HL-60 (cell line): Measurements from ENCODE around the gene RBBP9.

Experiments
- DNase-seq, 2 experiments: peaks; one replicate each; pipeline ENCODE4 v3.0.0-alpha.2; 2010 to 2020; ENCODE audit warnings: low read depth in 1 of 2, low spot score in 1 of 2
- H3K27ac ChIP-seq: fragments of 250-450 bp; sonication (Bioruptor Pico); replicated peaks from 2 replicates; pipeline ENCODE4 v1.5.1; 2020; ENCODE audit warnings: mild to moderate bottlenecking, moderate library complexity
- H3K27me3 ChIP-seq: fragments of 250-450 bp; sonication (Bioruptor Pico); 2 replicates; pipeline ENCODE4 v1.5.1; 2021; ENCODE audit warnings: mild to moderate bottlenecking, moderate library complexity; ENCODE audit not compliant: insufficient read depth, poor library complexity, severe bottlenecking
- H3K4me3 ChIP-seq: replicated peaks from 2 replicates; pipeline ENCODE4 v1.5.1; 2011; ENCODE audit warnings: mild to moderate bottlenecking, control low read depth, low read length; ENCODE audit not compliant: insufficient read depth
- GABPA ChIP-seq: IDR thresholded peaks from 2 replicates; pipeline ENCODE4 v1.6.1; 2012; ENCODE audit warnings: low read depth
- POLR2AphosphoS5 ChIP-seq: IDR thresholded peaks from 2 replicates; pipeline ENCODE4 v1.6.1; 2012; ENCODE audit warnings: low read depth
- SPI1 ChIP-seq: IDR thresholded peaks from 2 replicates; pipeline ENCODE4 v1.6.1; 2012; ENCODE audit warnings: low read depth, mild to moderate bottlenecking, borderline replicate concordance
- TF ChIP-seq, protein P1 (sequence below): IDR thresholded peaks from one replicate; pipeline ENCODE4 v1.5.1; 2011; ENCODE audit warnings: low read length, control low read depth, inconsistent platforms; ENCODE audit not compliant: insufficient read depth
- TF ChIP-seq, protein P2 (sequence below): IDR thresholded peaks from 2 replicates; pipeline ENCODE4 v1.6.1; 2012; ENCODE audit warnings: low read depth; ENCODE audit not compliant: insufficient replicate concordance

The RBBP9 gene

DNA sequence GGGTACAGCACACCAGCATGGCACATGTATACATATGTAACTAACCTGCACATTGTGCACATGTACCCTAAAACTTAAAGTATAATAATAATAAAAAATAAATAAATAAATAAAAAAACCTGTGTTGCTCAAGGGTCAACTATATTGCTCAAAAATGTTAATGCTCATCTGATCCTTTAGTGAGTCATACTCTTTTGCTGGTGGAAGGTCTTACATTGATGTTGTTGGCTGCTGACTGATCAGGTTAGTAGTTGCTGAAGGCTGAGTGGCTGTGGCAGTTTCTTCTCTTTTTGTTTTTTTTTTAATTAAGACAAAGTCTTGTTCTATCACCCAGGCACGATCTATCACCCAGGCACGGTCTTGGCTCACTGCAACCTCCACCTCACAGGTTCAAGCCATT lies 40.6 kb upstream of the RBBP9 start:
- no peak for DNase-seq
- Histone ChIP-seq H3K27ac (no peak overlapping the region), H3K27me3 (no peaks in the 10 kb centered on the region), H3K4me3 (no peak overlapping the region)
- no peak for TF ChIP-seq SPI1
- TF ChIP-seq, protein P1, sequence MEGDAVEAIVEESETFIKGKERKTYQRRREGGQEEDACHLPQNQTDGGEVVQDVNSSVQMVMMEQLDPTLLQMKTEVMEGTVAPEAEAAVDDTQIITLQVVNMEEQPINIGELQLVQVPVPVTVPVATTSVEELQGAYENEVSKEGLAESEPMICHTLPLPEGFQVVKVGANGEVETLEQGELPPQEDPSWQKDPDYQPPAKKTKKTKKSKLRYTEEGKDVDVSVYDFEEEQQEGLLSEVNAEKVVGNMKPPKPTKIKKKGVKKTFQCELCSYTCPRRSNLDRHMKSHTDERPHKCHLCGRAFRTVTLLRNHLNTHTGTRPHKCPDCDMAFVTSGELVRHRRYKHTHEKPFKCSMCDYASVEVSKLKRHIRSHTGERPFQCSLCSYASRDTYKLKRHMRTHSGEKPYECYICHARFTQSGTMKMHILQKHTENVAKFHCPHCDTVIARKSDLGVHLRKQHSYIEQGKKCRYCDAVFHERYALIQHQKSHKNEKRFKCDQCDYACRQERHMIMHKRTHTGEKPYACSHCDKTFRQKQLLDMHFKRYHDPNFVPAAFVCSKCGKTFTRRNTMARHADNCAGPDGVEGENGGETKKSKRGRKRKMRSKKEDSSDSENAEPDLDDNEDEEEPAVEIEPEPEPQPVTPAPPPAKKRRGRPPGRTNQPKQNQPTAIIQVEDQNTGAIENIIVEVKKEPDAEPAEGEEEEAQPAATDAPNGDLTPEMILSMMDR: no peak
- no peak for TF ChIP-seq GABPA
- TF ChIP-seq POLR2AphosphoS5: no peak
- TF ChIP-seq, protein P2, sequence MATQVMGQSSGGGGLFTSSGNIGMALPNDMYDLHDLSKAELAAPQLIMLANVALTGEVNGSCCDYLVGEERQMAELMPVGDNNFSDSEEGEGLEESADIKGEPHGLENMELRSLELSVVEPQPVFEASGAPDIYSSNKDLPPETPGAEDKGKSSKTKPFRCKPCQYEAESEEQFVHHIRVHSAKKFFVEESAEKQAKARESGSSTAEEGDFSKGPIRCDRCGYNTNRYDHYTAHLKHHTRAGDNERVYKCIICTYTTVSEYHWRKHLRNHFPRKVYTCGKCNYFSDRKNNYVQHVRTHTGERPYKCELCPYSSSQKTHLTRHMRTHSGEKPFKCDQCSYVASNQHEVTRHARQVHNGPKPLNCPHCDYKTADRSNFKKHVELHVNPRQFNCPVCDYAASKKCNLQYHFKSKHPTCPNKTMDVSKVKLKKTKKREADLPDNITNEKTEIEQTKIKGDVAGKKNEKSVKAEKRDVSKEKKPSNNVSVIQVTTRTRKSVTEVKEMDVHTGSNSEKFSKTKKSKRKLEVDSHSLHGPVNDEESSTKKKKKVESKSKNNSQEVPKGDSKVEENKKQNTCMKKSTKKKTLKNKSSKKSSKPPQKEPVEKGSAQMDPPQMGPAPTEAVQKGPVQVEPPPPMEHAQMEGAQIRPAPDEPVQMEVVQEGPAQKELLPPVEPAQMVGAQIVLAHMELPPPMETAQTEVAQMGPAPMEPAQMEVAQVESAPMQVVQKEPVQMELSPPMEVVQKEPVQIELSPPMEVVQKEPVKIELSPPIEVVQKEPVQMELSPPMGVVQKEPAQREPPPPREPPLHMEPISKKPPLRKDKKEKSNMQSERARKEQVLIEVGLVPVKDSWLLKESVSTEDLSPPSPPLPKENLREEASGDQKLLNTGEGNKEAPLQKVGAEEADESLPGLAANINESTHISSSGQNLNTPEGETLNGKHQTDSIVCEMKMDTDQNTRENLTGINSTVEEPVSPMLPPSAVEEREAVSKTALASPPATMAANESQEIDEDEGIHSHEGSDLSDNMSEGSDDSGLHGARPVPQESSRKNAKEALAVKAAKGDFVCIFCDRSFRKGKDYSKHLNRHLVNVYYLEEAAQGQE: no peak

DNA sequence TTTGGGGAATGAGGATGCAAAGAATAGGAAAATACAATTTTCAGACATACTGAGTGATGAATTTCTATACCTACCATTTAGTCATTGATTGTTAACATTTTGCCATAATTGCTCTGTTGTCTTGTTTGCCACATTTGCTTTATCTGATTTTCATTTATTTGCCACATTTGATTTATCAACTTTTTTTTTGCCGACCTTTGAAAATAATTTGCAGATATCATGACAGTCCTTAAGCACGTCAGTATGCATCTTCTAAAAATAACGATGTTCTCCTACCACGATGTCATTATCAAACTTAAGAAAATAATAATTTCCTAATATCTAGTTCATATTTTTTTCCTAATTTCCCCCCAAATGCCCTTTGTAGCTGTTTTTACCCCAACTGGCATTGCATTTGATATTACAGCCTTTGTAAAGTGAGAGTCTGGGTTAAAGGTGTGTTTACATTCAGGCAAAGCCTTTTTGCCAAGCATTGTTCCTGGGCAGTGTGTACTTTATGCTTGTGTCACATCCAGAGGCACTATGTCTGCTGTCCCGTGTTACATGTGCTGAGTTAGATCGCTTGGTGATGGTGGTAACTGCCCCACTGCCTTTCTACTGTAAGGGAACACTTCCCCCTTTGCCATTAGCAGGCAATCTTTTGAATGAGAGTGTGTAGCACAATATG lies 37.1 kb upstream of the RBBP9 start:
- Histone ChIP-seq H3K27ac (no peak overlapping the region), H3K27me3 (no peaks in the 10 kb centered on the region), H3K4me3 (no peak overlapping the region)
- TF ChIP-seq GABPA (no peak), SPI1 (no peak), POLR2AphosphoS5 (no peak)
- TF ChIP-seq, protein P1: no peak
- TF ChIP-seq, protein P2: no peak
- no peak for DNase-seq

DNA sequence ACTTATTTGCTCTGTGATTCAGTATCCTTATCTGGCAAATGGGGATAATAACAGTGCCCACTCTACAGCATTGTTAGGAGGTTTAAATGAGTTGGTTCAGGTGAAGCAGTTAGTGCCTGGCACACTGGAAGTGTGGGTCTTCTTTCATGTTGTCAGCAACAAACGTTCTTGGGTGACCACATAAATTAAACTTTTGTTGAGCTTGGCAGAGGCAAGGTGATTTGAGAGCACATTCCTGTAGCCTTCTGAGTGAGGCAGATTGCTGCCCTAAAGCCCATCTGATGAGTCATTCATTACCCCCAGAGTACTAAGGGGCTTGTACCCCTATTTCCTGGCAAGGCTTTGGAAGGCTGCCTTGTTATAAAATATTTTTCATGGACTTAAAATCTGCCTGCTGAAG lies 36.5 kb upstream of the RBBP9 start:
- no peak overlapping the region for H3K27ac ChIP-seq
- no peak for DNase-seq
- TF ChIP-seq, protein P1: no peak
- TF ChIP-seq, protein P2: no peak
- no peaks in the 10 kb centered on the region for H3K27me3 ChIP-seq
- no peak overlapping the region for H3K4me3 ChIP-seq
